Measurements from ENCODE around the gene SLC25A5. TPM values are rescaled to one million over a fixed set of nuclear protein-coding genes. Genes with fewer than 3 reads are reported as not detected.

The SLC25A5 gene
- total RNA-seq, 1 experiment from 2014 or later: 641 TPM

DNA sequence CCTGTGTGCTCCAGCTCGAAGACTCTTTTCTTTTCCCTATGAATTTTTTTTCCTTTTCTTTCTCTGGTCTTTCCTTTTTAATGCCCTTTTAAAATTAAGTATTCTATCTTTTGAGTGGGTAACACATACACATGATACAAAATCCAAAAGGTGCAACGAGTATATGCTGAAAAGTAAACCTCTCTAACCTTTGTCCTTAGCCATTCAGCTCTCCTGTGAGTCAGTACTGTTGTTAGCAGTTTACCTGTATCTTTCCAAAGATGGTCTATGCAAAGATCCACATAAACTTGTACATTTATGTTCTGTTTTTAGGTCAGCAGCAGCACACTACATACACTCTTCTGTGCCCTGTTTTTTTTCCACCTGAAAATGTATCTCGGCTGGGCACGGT, 40.5 kb upstream of the SLC25A5 start:
- no TSS peak for BruUV-seq (replicated peaks)
- Histone ChIP-seq H3K9me2 (ENCODE audit: insufficient read depth) (no peaks in the 10 kb centered on the region), H2AFZ (ENCODE audit: low read depth, low read length, poor library complexity, severe bottlenecking) (no peak overlapping the region), H3K79me2 (ENCODE audit: insufficient read depth, low read length) (no peaks in the 10 kb centered on the region), H3K27me3 (ENCODE audit: insufficient read depth, low read length) (no peaks in the 10 kb centered on the region), H3K9me3 (ENCODE audit: control insufficient read depth in 1 of 2, insufficient read depth in 1 of 2, low read depth in 1 of 2, low read length in 2 of 2) (no peaks in the 10 kb centered on the region), H3K36me3 (ENCODE audit: control insufficient read depth in 1 of 2, insufficient read depth in 2 of 2, low read length in 2 of 2) (no peaks in the 10 kb centered on the region; a peak in 1 of 4 replicates), H3K4me3 (replicated peaks in 1 of 2; ENCODE audit: low read depth in 1 of 2, low read length in 2 of 2) (no peak overlapping the region), H3K4me2 (ENCODE audit: low read length) (no peak overlapping the region), H3K9ac (ENCODE audit: low read length) (no peak overlapping the region), H4K20me1 (ENCODE audit: insufficient read depth) (no peaks in the 10 kb centered on the region), H3K27ac (ENCODE audit: low read depth, low read length) (no peak overlapping the region), H3K4me1 (ENCODE audit: control insufficient read depth in 1 of 2, insufficient read depth in 2 of 2, low read length in 2 of 2) (peaks cover 0 to 4% of the 10 kb centered on the region in 2 experiments; a peak in 1 of 4 replicates)
- ATAC-seq (no peak), DNase-seq (ENCODE audit: low read depth, low spot score) (no peak)
- intact Hi-C loops (cut with micrococcal nuclease): no loop called here
- TF ChIP-seq EGR1 (IDR thresholded peaks at IDR 0.05; ENCODE audit: low read depth) (no peak), YY1 (IDR thresholded peaks at IDR 0.05; ENCODE audit: extremely low read depth, insufficient replicate concordance, low read depth, low read length) (no peak), REST (IDR thresholded peaks at IDR 0.05; ENCODE audit: low read depth) (no peak), SRF (IDR thresholded peaks at IDR 0.05; ENCODE audit: low read depth) (no peak), EZH2phosphoT487 (IDR thresholded peaks at IDR 0.05; ENCODE audit: borderline replicate concordance) (no peak), SP1 (IDR thresholded peaks at IDR 0.05; ENCODE audit: low read depth) (no peak), POLR2A (IDR thresholded peaks at IDR 0.05; ENCODE audit: borderline replicate concordance, extremely low read depth, insufficient read depth, insufficient read length) (no peak), ZFX (IDR thresholded peaks at IDR 0.05) (no peak), EZH2 (IDR thresholded peaks at IDR 0.05) (no peak), POLR2AphosphoS5 (IDR thresholded peaks at IDR 0.05; ENCODE audit: low read depth, low read length) (no peak), CBX3 (IDR thresholded peaks at IDR 0.05; ENCODE audit: low read depth) (no peak), RAD21 (IDR thresholded peaks at IDR 0.05; ENCODE audit: low read depth) (no peak), ELF1 (IDR thresholded peaks at IDR 0.05; ENCODE audit: borderline replicate concordance, low read depth) (no peak), CEBPB (IDR thresholded peaks at IDR 0.05; ENCODE audit: low read depth) (no peak), CTCF (IDR thresholded peaks at IDR 0.05 in 2 of 3, conservative IDR thresholded peaks at IDR 0.05 in 1 of 3; ENCODE audit: borderline replicate concordance in 1 of 3, insufficient read depth in 1 of 3, low read depth in 2 of 3, low read length in 2 of 3) (no peak), JUND (IDR thresholded peaks at IDR 0.05) (no peak), SIN3A (IDR thresholded peaks at IDR 0.05; ENCODE audit: low read depth) (no peak)
- TF ChIP-seq, protein P1, sequence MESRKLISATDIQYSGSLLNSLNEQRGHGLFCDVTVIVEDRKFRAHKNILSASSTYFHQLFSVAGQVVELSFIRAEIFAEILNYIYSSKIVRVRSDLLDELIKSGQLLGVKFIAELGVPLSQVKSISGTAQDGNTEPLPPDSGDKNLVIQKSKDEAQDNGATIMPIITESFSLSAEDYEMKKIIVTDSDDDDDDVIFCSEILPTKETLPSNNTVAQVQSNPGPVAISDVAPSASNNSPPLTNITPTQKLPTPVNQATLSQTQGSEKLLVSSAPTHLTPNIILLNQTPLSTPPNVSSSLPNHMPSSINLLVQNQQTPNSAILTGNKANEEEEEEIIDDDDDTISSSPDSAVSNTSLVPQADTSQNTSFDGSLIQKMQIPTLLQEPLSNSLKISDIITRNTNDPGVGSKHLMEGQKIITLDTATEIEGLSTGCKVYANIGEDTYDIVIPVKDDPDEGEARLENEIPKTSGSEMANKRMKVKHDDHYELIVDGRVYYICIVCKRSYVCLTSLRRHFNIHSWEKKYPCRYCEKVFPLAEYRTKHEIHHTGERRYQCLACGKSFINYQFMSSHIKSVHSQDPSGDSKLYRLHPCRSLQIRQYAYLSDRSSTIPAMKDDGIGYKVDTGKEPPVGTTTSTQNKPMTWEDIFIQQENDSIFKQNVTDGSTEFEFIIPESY (IDR thresholded peaks at IDR 0.05; ENCODE audit: extremely low read depth, insufficient replicate concordance, low read length): no peak
- TF ChIP-seq, protein P2, sequence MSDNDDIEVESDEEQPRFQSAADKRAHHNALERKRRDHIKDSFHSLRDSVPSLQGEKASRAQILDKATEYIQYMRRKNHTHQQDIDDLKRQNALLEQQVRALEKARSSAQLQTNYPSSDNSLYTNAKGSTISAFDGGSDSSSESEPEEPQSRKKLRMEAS (IDR thresholded peaks at IDR 0.05): no peak
- ChIA-PET RAD21 (ENCODE audit: low non-redundant PET in 1 of 2, low total read pairs in 2 of 2, uncharacterized antibody in 2 of 2, unreplicated experiment in 2 of 2) (no interaction called here), CTCF (no interaction called here), POLR2A (no interaction called here)
